ENCODE results near the gene CCDC116. TPM values are rescaled to one million over a fixed set of nuclear protein-coding genes. Genes with fewer than 3 reads are reported as not detected.

Gene CCDC116
- total RNA-seq, 1 experiment from 2014 or later: 0.33 TPM

GRCh38 chr22:21666786-21667185, 34.2 kb downstream of the CCDC116 start:
- Histone ChIP-seq H3K9me3 (ENCODE audit: insufficient read depth, low read depth) (no peaks in the 10 kb centered on the region), H4K20me1 (ENCODE audit: insufficient read depth) (peaks cover 8% of the 10 kb centered on the region; the same call in 1 of the 2 replicates), H3K27me3 (ENCODE audit: insufficient read depth, low read depth) (no peaks in the 10 kb centered on the region), H2AFZ (peak overlapping the region; percentile 84), H3K9me2 (ENCODE audit: insufficient read depth) (no peaks in the 10 kb centered on the region), H3K4me3 (peak overlapping the region; percentile 92; the same call in 1 of the 2 replicates), H3F3A (ENCODE audit: insufficient read depth, low read depth) (no peaks in the 10 kb centered on the region; the same call in 1 of the 2 replicates), H3K27ac (peak overlapping the region; percentile 56; the same call in 1 of the 2 replicates), H3K4me1 (replicated peaks; ENCODE audit: insufficient read depth) (peaks cover 14% of the 10 kb centered on the region), H3K4me2 (peak overlapping the region; percentile 86), H3K36me3 (ENCODE audit: low read depth) (no peaks in the 10 kb centered on the region), H3K79me2 (ENCODE audit: low read depth) (peaks cover 21% of the 10 kb centered on the region)
- DNase-seq: no peak
- TF ChIP-seq CTCF (conservative IDR thresholded peaks at IDR 0.05) (no peak), EZH2 (IDR thresholded peaks at IDR 0.05; ENCODE audit: low read depth) (no peak)
- POLR2A ChIA-PET (ENCODE audit: unreplicated experiment): interaction anchor here (0.7 kb wide), 1 partner anchor 9 kb away, joined by 4 read pairs; no protein-coding TSS in a partner anchor
- intact Hi-C loops (cut with micrococcal nuclease; ENCODE audit: unreplicated experiment): no loop called here
- TSS peak; percentile 58 for BruUV-seq (replicated peaks)
- CTCF ChIA-PET: no interaction called here

- ChIA-PET CTCF (interaction anchor here (0.7 kb wide), 1 partner anchor 46 kb away, joined by 5 read pairs; no protein-coding TSS in a partner anchor), POLR2A (ENCODE audit: unreplicated experiment) (no interaction called here)
- peaks cover 14% of the 10 kb centered on the region for H3K4me1 ChIP-seq (replicated peaks; ENCODE audit: insufficient read depth)
- H3K27ac ChIP-seq: no peak overlapping the region
- H3K79me2 ChIP-seq (ENCODE audit: low read depth): peaks cover 21% of the 10 kb centered on the region
- intact Hi-C loops (cut with micrococcal nuclease; ENCODE audit: unreplicated experiment): no loop called here
- peak overlapping the region; percentile 47 for H3K4me2 ChIP-seq
- H3F3A ChIP-seq (ENCODE audit: insufficient read depth, low read depth): no peaks in the 10 kb centered on the region; the same call in 1 of the 2 replicates
- BruUV-seq (replicated peaks): no TSS peak
- H4K20me1 ChIP-seq (ENCODE audit: insufficient read depth): peaks cover 8% of the 10 kb centered on the region; the same call in 1 of the 2 replicates
- TF ChIP-seq EZH2 (IDR thresholded peaks at IDR 0.05; ENCODE audit: low read depth) (no peak), CTCF (conservative IDR thresholded peaks at IDR 0.05) (no peak)
- no peaks in the 10 kb centered on the region for H3K9me2 ChIP-seq (ENCODE audit: insufficient read depth)
- no peak overlapping the region for H2AFZ ChIP-seq
- H3K4me3 ChIP-seq: no peak overlapping the region
- H3K36me3 ChIP-seq (ENCODE audit: low read depth): no peaks in the 10 kb centered on the region
- H3K9me3 ChIP-seq (ENCODE audit: insufficient read depth, low read depth): no peaks in the 10 kb centered on the region
- H3K27me3 ChIP-seq (ENCODE audit: insufficient read depth, low read depth): no peaks in the 10 kb centered on the region
- peak in 1 of 2 experiments; percentile 37 for DNase-seq
Measured at GRCh38 chr22:21669026-21669425, 36.5 kb downstream of the CCDC116 start.

- Histone ChIP-seq H3F3A (ENCODE audit: insufficient read depth, low read depth) (no peaks in the 10 kb centered on the region; the same call in 1 of the 2 replicates), H3K4me1 (replicated peaks; ENCODE audit: insufficient read depth) (peaks cover 14% of the 10 kb centered on the region), H4K20me1 (ENCODE audit: insufficient read depth) (peaks cover 8% of the 10 kb centered on the region; the same call in 1 of the 2 replicates), H3K4me2 (no peak overlapping the region), H3K4me3 (no peak overlapping the region), H3K27ac (no peak overlapping the region), H3K27me3 (ENCODE audit: insufficient read depth, low read depth) (no peaks in the 10 kb centered on the region), H2AFZ (no peak overlapping the region), H3K9me2 (ENCODE audit: insufficient read depth) (no peaks in the 10 kb centered on the region), H3K36me3 (ENCODE audit: low read depth) (no peaks in the 10 kb centered on the region), H3K9me3 (ENCODE audit: insufficient read depth, low read depth) (no peaks in the 10 kb centered on the region), H3K79me2 (ENCODE audit: low read depth) (peaks cover 14% of the 10 kb centered on the region)
- intact Hi-C loops (cut with micrococcal nuclease; ENCODE audit: unreplicated experiment): no loop called here
- POLR2A ChIA-PET (ENCODE audit: unreplicated experiment): interaction anchor here (0.6 kb wide), 1 partner anchor 63 kb away, joined by 6 read pairs; no protein-coding TSS in a partner anchor
- TF ChIP-seq CTCF (conservative IDR thresholded peaks at IDR 0.05): no peak
- TF ChIP-seq EZH2 (IDR thresholded peaks at IDR 0.05; ENCODE audit: low read depth): no peak
- CTCF ChIA-PET: no interaction called here
- BruUV-seq (replicated peaks): no TSS peak
- no peak for DNase-seq
Measured at GRCh38 chr22:21672107-21672629, 39.6 kb downstream of the CCDC116 start.
